Left kidney (tissue), 2 donors: ENCODE results near the gene DEPP1. TPM values are rescaled to one million over a fixed set of nuclear protein-coding genes. Genes with fewer than 3 reads are reported as not detected.

Experiments used
- DNase-seq: peaks from one replicate; pipeline ENCODE4 v3.0.0-alpha.2; 2013
- polyA plus RNA-seq: library from polyadenylated mRNA; unstranded; fragments of 120-200 nt; gene quantifications from one replicate; pipeline ENCODE4 v1.2.1, GENCODE V29; 2013; ENCODE audit not compliant: insufficient read length

DEPP1 gene
- polyA plus RNA-seq, 1 donor: 5.5 TPM

DNA sequence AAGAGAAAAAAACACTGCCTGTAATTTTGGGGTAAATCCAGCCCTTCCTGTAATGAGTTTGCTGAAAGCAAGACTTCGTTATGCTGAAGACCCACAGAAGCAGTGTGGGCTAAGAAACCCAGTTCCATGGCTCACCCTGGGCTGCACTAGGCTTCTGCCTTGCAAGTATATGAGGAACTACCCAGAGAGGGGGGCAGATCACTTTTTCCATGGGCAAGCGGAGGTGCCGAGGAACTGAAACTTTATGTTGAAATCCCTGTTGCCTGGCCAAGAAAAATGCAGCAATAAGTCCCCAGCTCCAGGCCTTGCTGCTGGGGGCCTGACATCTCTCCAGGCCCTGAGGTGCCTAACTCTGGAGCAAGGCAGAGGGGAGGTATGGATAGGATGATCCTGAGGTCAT lies 10.5 kb downstream of the DEPP1 start:
- no peak for DNase-seq

DNA sequence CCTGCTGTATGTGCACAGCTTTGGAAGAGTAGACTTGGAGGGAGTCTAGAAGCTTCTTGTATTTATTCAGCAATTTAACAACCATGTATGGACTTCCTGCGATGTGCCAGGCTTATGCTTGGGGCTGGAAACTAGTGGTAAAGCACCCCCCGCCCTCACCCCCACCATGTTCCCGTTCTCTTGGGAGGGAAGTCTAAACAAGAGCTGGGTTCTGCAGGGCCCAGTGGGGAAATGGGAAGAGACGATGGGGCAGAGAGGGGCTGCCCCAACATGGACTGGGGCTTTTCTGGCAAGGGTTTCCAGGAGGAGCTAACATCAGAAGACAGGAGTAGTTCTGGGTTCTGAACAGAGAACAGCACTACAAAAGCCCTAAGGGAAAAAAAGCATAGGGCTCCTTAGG lies 11.0 kb downstream of the DEPP1 start:
- DNase-seq: no peak

DNA sequence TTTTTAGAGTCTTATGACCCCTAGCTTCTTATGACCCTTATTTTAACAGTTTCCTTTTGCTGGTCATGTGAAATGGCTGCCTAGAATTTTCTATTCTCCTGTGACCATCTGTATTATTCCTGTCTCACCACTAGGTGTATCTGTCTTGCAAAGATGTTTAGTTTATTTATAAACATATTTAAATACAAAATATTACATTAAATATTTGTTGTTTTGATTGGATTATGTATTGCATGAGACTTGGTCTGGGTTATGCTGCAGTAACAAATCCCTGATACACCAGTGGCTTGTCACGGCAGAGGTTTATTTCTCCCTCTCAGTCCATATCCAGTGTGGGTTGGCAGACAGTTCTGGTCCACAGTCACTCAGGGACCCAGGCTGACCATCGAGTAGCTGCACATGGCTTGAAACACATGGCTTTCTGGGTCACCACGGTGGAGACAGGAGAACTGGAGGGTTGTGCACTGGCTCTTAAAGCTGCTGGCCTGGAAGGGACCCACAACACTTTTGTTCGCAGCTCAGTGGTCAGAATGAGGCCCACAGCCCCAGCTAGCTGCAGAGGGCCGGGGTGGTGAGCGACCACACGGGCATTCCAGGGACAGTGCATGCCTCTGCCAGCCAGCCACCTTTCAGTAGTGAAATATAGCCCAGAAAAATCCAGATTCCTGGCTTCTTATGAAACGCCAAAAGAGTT lies 11.6 kb downstream of the DEPP1 start:
- DNase-seq: no peak

DNA sequence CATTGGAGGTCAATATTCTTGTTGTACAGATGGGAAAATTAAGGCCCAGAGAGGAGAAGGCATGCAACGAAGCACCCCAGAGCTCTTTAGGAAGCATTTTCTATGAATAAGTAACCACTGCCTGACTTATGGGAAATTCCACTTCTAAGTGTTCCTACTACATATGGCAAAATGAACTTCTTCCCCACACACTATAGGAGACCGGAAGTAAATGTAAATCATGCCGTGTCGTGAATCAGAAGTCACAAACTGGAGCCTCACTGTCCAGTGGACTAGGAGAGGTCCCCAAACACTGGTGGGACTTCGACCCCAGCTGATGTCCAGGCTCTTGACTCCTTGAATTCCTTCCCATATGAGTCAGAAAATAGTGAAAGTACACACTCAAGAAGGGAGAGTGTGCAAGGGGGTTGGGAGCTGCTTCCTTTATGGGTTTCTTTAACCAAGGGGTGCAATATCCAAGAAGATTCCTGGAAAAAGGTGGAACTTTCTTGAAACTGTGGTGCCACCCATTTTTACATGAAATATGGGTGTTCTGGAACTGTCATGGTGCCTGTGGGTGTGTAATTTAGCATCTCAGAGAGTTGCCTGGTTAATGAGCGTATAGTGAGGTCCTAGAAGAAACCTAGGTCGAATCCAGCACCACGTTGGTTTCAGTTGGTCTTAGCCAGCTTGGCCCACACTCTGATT lies 12.3 kb downstream of the DEPP1 start:
- DNase-seq: no peak

DNA sequence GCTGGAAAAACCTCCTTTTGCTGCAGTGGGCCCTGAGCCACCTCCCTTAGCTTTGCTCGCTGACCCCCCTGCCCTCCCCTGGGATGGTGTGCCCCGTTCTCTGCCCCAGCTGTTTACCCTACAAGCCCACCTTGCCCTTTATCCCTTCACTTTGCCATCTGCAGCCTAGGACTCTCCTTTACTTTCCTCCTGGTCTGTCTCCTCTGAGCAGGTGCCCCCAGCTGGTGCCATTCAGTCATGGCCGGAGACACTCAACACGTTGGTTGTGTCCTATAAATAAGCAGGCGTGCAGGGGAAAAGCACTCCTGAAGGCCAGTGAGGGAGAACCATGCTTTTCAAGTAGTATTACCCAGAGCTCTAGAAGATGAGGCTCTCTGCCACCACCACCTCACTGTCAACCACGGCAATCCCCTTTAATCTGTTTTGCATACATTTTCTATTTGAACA lies 12.9 kb downstream of the DEPP1 start:
- DNase-seq: no peak

DNA sequence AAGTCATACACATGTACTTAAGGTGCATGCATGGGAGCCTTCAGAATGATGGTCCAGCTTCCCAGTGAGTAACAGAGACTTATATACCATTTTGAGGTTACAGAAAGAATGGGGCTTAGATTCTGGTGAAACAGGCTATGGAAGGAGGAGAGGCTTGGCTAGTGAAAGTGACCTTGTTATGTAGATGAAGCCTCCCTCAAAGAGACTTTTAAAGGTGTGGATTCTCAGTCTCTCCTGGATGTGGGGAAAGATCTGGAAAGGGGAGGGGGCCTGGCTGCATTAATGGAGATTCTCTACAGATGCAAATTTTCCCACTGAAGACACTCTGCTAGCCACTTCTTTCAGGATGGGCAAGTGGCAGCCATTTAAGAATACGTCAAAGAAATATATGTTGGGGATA lies 13.5 kb downstream of the DEPP1 start:
- DNase-seq: no peak

DNA sequence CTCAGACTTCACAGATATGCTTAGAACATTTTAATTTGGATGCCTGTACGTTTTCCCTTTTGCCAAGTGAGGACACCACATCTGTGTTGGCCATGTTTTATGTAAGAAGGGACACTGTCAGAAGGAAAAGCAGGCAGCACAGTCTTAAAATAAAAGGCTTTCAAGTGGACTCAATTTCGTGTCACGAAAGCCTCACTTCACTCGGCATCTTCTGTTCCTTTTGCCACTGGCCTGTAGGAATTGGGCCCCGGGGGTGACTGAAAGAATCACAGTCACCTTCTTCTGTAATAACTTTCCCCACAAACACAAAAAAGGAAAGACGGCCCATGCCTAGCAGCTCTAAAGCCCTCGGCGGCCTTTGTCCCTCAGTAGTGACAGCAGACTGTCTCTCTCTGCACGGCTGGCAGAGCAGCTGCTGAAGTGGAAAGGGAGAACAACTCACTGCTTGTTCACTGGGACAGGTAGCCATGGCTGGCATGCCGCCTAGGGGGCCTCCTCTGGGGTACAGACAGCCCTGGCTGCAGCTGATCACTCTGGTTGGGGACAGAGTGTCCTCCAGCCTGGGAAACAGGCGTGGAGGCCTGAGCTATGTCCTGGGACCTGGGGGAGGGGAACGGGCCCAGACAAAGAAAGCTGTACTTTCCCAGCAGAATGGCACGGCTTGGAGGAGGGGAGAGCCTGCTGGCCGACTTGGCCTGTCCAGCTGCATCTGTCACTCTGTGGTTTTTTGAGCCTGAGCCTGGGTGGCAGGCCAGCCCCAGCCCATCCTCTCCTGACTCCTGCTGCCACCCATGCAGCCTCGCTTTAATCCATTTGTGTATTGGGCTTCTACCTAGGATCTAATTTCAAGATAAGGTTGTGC lies 14.6 kb downstream of the DEPP1 start:
- peak; percentile 64 for DNase-seq

DNA sequence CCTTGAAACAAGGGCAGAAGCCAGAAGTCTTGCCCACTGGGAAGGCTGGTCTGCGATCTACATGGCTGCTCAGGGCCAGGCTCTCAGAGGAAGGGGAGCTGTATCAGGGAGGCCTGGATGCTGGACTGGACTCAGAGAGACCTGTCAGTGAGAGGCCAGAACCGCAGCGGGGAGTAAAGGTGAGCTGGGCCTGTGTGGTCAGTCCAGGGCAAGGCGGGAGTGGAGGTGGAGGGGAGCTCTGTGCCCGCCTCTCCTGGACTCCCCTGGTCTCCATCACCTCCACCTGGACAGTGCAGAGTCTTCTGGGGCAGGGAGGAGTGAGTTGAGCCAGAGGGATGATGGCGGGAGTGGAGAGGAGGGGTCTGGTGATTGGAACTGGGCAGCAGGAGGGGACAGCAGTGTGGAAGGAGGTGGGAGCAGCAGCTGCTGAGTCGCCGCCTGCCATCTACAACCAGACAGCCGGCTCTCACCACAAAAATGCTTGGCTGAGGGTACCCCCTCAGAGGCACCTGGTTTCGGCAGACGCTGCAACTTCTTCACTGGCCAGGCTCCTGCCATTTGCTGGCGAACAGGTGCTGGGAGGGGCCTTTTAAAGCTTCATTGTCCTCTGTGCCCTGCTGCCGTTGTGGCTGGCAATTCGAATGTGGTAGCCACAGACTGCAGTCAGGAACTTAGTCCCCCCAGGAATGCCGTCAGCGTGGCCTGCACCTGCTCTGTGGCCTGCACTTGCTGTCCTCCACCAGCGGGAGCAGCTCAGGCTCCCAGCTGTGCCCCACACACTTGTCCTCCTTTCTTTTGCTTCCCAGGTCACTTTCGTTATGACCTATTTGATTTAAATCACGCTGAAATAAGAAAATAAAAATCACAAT lies 15.5 kb downstream of the DEPP1 start:
- DNase-seq: no peak

DNA sequence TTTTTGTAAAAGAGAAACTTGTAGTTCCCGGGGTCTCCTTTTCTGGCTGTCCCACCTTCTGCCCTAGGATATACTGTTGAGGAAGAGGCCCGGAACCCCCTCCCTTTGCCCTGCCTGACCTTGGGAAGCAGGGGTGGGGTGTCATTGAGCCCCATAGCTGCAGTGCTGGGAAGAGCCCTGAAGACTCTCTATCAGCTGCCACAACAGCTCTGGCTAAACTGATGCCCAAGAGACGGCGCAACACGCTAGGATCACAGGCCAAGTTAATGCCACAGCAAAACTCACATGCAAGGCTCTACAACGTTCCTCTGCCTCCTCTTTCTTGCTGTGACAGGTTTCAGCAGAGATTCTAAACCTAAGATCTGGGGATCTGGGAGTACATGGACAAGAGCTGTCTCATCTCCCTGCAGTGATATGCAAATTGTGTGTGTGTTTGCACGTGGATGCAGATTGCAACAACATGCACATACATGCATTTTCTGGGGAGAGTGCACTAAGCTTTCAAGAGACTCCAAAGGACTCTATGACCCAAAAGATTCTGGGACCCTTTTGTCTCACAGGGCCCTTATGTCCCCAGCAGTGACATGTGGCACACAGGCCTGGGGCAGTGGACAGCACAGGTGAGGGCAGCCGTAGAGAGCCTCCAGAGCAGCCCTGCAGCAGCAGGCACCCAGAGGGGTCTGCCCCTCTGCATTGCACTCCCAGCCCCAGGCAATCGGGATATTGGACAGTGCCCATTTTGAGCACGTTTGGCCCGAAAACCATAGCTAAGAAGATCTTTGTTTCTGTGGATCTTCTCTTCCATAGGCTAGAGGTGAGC lies 16.5 kb downstream of the DEPP1 start:
- no peak for DNase-seq

DNA sequence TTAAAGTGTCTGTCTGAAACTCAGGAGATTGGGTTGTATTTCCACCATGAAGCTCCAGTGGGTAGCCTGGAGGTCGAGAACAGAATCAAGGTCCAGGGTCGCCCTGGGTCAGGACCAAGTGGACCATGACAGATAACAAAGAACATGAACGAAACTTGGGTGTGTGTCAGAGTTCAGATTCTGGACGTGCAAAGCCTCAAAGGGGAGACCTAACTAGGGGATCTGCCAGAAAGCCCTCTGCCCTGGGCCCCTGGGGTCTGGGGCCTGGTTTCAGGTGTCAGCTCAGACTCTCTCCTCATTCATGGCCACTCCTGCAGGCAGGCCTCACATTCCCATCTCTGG lies 17.4 kb downstream of the DEPP1 start:
- no peak for DNase-seq

DNA sequence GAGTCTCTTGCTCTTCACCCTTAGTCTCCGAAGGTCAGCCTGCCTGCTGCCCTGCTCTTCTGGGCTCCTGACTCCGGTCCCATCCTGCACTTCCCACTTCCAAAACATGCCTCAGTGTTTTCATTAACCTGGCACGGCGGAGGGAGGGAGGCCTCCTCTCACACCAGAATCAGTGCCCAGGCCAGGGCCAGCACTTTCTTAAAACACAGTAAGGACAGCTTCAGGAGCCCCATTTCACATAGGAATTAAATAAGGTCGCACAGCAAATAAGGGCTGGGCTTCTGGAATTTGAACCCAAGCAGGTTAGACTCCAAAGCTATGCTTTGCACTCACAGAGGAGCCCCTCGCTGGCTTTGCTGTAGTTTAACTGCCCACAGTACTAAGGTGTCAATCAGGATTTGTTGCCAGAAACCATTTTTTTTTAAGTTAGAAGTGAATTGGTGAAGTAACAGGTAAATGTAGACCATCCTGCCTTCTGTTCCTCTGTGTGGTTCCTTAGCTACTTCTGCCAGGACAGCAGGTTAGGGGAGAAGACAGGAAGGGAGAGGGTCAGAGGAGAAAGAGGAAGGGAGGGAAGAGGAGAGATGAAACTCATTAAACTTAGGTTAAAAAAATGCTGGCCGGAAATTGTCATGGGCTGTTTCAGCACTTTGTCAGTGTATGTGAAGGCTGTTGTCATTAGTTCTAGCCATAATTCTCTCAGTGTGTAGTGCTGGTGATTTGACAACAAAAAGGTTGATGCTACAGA lies 18.0 kb downstream of the DEPP1 start:
- no peak for DNase-seq

DNA sequence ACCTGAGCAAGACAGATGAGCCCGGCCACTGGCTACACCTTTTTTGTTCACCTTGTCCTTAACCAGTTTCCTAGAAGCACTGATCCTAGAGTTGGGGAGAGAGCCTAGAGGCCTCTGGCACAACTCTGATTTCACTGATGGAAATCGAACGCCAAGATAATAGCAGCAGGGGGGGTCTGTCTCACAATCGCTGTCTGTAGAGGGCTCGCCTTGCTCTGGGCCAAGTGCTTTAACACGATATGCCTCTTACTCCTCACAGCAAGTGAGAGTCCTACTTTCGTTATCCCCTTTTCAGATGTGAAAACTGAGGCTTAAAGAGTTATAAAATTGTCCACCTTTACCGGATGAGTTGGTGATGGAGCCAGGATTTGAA lies 18.5 kb downstream of the DEPP1 start:
- DNase-seq: no peak

DNA sequence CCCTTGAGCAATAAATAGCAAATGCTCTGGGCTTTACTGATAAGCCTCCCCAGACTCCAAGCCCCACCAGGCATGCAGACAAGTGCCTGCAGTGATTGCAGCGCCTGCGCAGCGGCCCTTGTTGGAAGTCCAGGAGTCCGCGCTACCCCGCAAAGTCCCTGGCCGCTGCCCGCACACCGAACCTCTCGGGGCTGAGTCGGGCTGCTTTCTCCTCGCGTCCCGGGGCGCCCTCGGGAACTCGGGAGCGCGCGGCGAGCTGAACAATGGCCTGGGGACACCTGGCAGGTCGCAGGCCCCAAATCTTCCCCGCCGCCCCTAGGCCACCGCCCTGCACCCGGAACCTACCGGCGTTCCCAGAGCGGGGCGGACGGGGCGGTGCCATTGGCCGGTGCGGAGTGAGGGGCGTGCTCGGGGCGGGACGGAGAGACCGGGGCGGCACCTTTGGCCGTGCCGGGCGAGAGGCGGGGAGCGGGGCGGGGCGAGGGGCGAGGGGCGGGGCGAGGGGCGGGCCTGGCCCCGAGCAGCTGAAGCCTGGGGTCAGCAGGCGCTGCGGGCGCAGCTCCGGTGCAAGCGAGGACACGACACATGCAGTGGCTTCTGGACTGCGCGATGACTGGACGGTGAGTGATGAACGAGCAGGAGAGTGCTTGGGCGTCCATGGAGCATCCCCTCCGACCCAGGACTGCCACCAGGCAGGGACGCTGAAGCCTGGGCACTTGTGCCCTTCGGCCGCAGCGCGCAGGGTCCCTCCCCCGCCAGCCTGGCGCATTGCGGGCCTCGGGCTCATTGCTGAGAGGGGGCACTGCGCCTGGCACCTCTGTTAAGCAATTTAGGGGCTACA lies 19.1 kb downstream of the DEPP1 start, which contains the start of gene RASSF4:
Gene RASSF4, plus strand, starts transcription at position 556 of the 841 bp plus-strand sequence. CDS start 10,401 bp downstream, outside the sequence.
- peak; percentile 81 for DNase-seq

DNA sequence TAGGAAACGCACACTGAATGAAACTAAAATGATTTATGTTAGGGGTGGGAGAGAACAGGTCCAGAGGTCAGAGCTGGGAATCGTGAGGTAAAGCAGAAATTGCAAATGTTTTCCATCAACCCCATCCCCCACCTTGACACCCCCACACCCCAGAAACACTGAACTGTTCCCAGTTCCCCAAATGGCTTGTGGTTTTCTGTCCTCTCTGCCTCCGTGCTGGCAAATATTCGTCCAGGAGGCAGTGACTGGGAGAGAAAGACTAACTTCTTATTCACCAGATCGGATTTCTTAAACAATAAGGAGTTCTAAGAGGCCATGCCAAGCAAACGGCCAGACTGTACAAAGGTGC lies 19.7 kb downstream of the DEPP1 start:
- no peak for DNase-seq

DNA sequence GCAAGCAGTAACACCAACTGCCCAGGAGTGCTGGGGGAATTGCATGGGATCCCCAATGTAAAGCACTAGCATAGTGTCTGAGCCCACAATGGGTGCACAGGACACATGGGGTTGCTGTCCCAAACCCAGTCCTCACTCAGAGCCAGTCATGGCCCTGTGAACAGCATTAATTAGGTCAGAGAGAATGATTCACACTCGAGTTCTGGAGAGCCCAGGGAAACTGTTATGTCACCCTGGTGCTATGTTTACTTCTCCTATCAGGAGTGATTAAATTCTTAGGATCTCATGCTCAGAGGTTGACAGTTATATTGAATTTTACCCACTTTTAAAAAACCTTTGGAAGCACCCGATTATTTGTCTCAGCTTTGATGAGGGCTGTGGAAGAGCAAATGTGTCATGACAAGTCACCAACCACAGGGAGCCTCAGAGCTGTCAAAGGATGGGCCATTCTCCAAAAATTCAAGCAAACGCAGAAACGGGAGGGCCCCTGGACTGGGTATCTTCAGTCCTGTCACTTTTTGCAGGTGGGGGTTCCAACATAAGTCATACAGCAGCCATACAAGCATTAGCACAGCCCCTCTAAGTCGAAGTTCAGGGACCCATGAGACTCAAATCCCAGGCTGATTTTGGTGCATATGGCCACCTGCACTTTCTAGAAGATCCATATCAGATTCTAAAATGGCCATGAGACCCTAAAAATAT lies 20.3 kb downstream of the DEPP1 start:
- no peak for DNase-seq

DNA sequence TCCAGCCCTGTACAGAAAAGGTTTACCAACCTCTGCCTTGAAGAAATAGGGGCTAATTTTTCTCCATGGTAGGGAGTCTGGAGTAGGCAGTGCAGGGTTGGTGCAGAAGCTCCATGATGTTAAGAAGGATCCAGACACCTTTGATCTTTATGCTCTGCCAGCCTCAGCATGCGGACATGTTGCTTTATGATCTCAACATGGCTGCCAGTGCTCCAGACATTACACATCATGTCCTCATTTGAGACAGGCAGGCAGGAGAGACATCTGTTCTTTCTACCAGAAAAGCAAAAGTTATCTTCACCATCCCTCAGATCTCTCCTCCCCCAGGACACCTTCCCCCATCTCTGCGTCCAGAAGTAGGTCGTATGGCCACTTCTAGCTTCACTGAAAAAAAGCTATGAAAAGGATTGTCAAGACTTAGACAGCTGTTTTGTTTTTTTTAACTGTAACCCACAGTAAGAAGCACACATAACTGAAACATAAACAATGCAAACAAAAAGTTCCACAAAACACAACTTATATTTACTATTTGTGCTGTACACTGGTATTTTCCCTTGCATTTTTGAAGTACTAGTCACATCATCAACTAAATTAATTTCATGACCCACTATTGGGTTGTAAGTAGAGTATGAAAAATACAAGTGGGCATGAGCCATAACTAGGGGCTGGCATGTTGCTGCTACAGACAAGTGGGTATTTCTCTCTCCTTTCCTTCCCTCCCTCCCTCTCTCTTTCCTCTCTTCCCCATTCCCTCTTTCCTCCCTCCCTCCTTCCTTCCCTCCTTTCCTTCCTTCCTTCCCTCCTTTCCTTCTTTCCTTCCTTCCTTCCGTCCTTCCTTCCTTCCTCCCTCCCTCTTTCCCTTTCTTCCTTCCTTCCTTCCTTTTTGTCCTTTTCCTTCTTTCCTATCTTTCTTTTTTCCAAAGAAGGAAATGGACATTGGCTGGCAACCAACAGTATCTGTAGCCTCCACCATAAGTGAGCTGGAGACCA lies 21.6 kb downstream of the DEPP1 start:
- no peak for DNase-seq

DNA sequence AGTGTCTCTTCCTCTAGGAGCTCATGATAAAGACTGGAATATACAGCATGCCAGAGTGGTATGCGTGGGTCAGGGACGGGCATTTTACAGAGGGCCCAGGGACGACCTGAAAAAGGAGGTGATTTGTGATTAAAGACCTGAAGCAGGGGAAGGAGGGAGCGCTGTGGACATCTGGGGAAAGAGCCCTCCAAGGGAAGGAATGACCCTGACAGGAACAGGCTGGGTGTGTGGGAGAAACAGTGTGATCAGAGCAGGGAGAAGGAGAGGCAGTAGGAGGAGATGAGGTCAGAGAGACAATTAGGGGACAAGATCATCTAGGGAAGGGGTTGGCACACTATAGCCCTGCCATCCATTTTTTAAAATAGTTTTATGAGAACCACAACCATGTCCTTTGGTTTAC lies 22.4 kb downstream of the DEPP1 start:
- no peak for DNase-seq
